Measurements from ENCODE around the gene CNGB1. TPM values are rescaled to one million over a fixed set of nuclear protein-coding genes. Genes with fewer than 3 reads are reported as not detected.

The CNGB1 gene
- polyA plus RNA-seq, 1 donor from 2014 or later = 20.7 TPM

DNA sequence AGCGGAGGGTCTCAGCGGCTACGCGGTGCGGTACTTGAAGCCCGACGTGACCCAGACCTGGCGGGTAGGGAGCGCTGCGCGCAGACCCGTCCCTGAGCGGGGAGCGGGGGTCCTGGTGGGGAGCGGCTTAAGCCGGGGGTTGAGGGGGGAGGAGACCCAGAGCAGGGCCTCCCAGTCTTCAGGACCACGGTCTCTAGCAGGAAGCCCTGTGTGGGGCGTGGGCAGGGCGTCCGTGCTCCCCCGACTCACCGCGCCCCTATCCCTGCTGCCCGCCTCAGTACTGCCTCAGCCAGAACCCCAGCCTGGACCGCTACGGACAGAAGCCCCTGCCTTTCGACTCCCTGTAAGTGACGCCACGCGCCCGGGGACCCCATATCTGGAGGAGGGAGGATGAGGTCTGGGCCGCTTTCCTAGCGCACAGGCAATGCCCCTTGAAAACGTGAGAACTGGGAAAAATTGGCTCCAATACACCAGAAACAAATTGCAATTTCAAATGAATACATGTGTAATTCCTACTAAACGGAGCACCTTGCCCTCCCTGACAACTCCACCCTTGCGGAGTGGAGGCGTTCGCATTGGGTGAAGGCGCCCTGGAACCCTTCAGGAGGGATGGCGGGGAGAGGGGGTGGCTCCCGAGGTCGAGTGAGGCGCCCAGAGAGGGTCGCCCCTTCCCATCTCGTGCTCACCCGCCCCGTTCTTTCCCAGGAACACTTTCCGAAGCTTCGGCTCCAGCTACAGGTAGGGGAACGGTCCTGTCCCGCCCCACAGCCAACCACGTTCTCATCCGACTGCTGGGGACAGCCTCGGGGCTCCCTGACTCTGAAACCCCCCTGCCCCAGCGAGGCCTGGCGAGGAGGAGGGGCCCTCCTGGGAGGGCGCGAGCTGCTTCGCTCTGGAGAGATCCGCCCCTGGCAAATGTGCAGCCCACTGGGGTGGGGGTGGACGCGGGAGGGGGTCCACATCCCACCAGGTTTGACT is 14.6 kb upstream of the CNGB1 start:
- Histone ChIP-seq H3K36me3 (ENCODE audit: insufficient read depth, low read length) (no peaks in the 10 kb centered on the region), H2AFZ (ENCODE audit: low read depth, low read length) (no peak overlapping the region), H3F3A (ENCODE audit: insufficient read depth, low read length, poor library complexity, severe bottlenecking) (no peaks in the 10 kb centered on the region), H3K9ac (ENCODE audit: low read length) (peak overlapping the region; percentile 45), H3K9me3 (ENCODE audit: low read length) (no peaks in the 10 kb centered on the region), H3K9me2 (ENCODE audit: insufficient read depth, low read length) (no peaks in the 10 kb centered on the region), H4K20me1 (ENCODE audit: insufficient read depth) (no peaks in the 10 kb centered on the region), H3K4me3 (ENCODE audit: low read length) (peak overlapping the region; percentile 68), H3K27ac (ENCODE audit: low read length) (no peak overlapping the region), H3K27me3 (ENCODE audit: insufficient read depth, low read depth, low read length) (peaks cover 30% of the 10 kb centered on the region), H3K79me2 (replicated peaks; ENCODE audit: insufficient read depth, low read length) (no peaks in the 10 kb centered on the region), H3K4me2 (ENCODE audit: low read length) (peak overlapping the region; percentile 44)
- TF ChIP-seq, protein P1, sequence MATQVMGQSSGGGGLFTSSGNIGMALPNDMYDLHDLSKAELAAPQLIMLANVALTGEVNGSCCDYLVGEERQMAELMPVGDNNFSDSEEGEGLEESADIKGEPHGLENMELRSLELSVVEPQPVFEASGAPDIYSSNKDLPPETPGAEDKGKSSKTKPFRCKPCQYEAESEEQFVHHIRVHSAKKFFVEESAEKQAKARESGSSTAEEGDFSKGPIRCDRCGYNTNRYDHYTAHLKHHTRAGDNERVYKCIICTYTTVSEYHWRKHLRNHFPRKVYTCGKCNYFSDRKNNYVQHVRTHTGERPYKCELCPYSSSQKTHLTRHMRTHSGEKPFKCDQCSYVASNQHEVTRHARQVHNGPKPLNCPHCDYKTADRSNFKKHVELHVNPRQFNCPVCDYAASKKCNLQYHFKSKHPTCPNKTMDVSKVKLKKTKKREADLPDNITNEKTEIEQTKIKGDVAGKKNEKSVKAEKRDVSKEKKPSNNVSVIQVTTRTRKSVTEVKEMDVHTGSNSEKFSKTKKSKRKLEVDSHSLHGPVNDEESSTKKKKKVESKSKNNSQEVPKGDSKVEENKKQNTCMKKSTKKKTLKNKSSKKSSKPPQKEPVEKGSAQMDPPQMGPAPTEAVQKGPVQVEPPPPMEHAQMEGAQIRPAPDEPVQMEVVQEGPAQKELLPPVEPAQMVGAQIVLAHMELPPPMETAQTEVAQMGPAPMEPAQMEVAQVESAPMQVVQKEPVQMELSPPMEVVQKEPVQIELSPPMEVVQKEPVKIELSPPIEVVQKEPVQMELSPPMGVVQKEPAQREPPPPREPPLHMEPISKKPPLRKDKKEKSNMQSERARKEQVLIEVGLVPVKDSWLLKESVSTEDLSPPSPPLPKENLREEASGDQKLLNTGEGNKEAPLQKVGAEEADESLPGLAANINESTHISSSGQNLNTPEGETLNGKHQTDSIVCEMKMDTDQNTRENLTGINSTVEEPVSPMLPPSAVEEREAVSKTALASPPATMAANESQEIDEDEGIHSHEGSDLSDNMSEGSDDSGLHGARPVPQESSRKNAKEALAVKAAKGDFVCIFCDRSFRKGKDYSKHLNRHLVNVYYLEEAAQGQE (IDR thresholded peaks at IDR 0.05; ENCODE audit: borderline replicate concordance) = no peak
- TF ChIP-seq EP300 (conservative IDR thresholded peaks at IDR 0.05; ENCODE audit: poor library complexity, severe bottlenecking) (no peak), POLR2AphosphoS5 (IDR thresholded peaks at IDR 0.05) (no peak), SMC3 (conservative IDR thresholded peaks at IDR 0.05; ENCODE audit: poor library complexity) (no peak), EZH2 (IDR thresholded peaks at IDR 0.05; ENCODE audit: borderline replicate concordance, insufficient read depth, low read length, poor library complexity, severe bottlenecking) (no peak), TAF1 (IDR thresholded peaks at IDR 0.05; ENCODE audit: low read depth) (no peak)

GRCh38 chr16:57984443-57985203 is 13.7 kb upstream of the CNGB1 start:
- no peaks in the 10 kb centered on the region for H3K9me3 ChIP-seq (ENCODE audit: low read length)
- H3K36me3 ChIP-seq (ENCODE audit: insufficient read depth, low read length) = no peaks in the 10 kb centered on the region
- H3K9me2 ChIP-seq (ENCODE audit: insufficient read depth, low read length) = no peaks in the 10 kb centered on the region
- H3F3A ChIP-seq (ENCODE audit: insufficient read depth, low read length, poor library complexity, severe bottlenecking) = no peaks in the 10 kb centered on the region
- peak overlapping the region; percentile 45 for H3K9ac ChIP-seq (ENCODE audit: low read length)
- H4K20me1 ChIP-seq (ENCODE audit: insufficient read depth) = no peaks in the 10 kb centered on the region
- no peak overlapping the region for H3K27ac ChIP-seq (ENCODE audit: low read length)
- peak overlapping the region; percentile 68 for H3K4me3 ChIP-seq (ENCODE audit: low read length)
- peaks cover 30% of the 10 kb centered on the region for H3K27me3 ChIP-seq (ENCODE audit: insufficient read depth, low read depth, low read length)
- H3K4me2 ChIP-seq (ENCODE audit: low read length) = no peak overlapping the region
- no peak overlapping the region for H2AFZ ChIP-seq (ENCODE audit: low read depth, low read length)
- H3K79me2 ChIP-seq (replicated peaks; ENCODE audit: insufficient read depth, low read length) = no peaks in the 10 kb centered on the region
- TF ChIP-seq TAF1 (IDR thresholded peaks at IDR 0.05; ENCODE audit: low read depth) (no peak), EZH2 (IDR thresholded peaks at IDR 0.05; ENCODE audit: borderline replicate concordance, insufficient read depth, low read length, poor library complexity, severe bottlenecking) (no peak), POLR2AphosphoS5 (IDR thresholded peaks at IDR 0.05) (no peak), EP300 (conservative IDR thresholded peaks at IDR 0.05; ENCODE audit: poor library complexity, severe bottlenecking) (no peak), SMC3 (conservative IDR thresholded peaks at IDR 0.05; ENCODE audit: poor library complexity) (no peak), RAD21 (conservative IDR thresholded peaks at IDR 0.05) (no peak), MXI1 (conservative IDR thresholded peaks at IDR 0.05; ENCODE audit: poor library complexity, severe bottlenecking) (no peak)
- TF ChIP-seq, protein P2, sequence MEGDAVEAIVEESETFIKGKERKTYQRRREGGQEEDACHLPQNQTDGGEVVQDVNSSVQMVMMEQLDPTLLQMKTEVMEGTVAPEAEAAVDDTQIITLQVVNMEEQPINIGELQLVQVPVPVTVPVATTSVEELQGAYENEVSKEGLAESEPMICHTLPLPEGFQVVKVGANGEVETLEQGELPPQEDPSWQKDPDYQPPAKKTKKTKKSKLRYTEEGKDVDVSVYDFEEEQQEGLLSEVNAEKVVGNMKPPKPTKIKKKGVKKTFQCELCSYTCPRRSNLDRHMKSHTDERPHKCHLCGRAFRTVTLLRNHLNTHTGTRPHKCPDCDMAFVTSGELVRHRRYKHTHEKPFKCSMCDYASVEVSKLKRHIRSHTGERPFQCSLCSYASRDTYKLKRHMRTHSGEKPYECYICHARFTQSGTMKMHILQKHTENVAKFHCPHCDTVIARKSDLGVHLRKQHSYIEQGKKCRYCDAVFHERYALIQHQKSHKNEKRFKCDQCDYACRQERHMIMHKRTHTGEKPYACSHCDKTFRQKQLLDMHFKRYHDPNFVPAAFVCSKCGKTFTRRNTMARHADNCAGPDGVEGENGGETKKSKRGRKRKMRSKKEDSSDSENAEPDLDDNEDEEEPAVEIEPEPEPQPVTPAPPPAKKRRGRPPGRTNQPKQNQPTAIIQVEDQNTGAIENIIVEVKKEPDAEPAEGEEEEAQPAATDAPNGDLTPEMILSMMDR (IDR thresholded peaks at IDR 0.05; ENCODE audit: poor library complexity, severe bottlenecking) = no peak

Data from neural cell (in vitro differentiated cells).